Body of pancreas (tissue), 4 donors: ENCODE data around the gene RILPL1. TPM values are rescaled to one million over a fixed set of nuclear protein-coding genes. Genes with fewer than 3 reads are reported as not detected.

ENCODE experiments used
- ATAC-seq: fragments of 150-250 bp; one replicate; pipeline ENCODE4 v1.9.1; 2016
- DNase-seq, 4 donors: peaks; one replicate each; pipeline ENCODE4 v3.0.0-alpha.2; 2019
- H3K27ac ChIP-seq, 4 donors: fragments of 200-600 bp; sonication (generic); 1 replicate in 3 of 4; 2 replicates in 1 of 4; pipeline versions ENCODE4 v1.5.1 to v1.6.1; 2016 to 2019; ENCODE audit warnings: mild to moderate bottlenecking in 1 of 4, mixed read lengths in 1 of 4, moderate library complexity in 1 of 4
- H3K27me3 ChIP-seq, 2 donors: fragments of 200-600 bp; sonication (generic); one replicate each; pipeline ENCODE4 v1.6.0; 2016; ENCODE audit warnings: mild to moderate bottlenecking in 1 of 2
- H3K36me3 ChIP-seq, 2 donors: fragments of 200-600 bp; sonication (generic); replicated peaks in 1 of 2; 2 replicates each; pipeline ENCODE4 v1.5.1; 2016; ENCODE audit warnings: low read depth in 2 of 2; ENCODE audit not compliant: insufficient read depth in 1 of 2
- H3K4me1 ChIP-seq: fragments of 200-600 bp; sonication (generic); one replicate; pipeline ENCODE4 v1.6.0; 2016
- H3K4me3 ChIP-seq, 2 donors: fragments of 200-600 bp; sonication (generic); 1 replicate in 1 of 2; 2 replicates in 1 of 2; pipeline ENCODE4 v1.5.1; 2016 to 2019
- H3K9me3 ChIP-seq, 3 donors: fragments of 200-600 bp; sonication (generic); 1 replicate in 2 of 3; 2 replicates in 1 of 3; pipeline ENCODE4 v1.5.1; 2016
- CTCF ChIP-seq, 7 experiments: fragments of 450-650 bp in 4 of 7; fragments of 200-600 bp in 3 of 7; sonication (generic) in 3 of 7; IDR thresholded peaks; one replicate each; pipeline ENCODE4 v1.5.1; 2016 to 2019; ENCODE audit warnings: antibody characterized with exemption in 7 of 7
- POLR2A ChIP-seq, 3 donors: fragments of 450-650 bp; IDR thresholded peaks; one replicate each; pipeline ENCODE4 v1.6.1; 2016; ENCODE audit warnings: antibody characterized with exemption in 3 of 3, mild to moderate bottlenecking in 2 of 3
- WGBS, 2 donors: methylation state at CpG; one replicate each; pipeline ENCODE4 v1.1.5; 2017; 5-methylcytosine and 5-hydroxymethylcytosine counted together
- intact Hi-C: fragments of 100-400 bp; cut with DNase I; formaldehyde crosslinking; loops from one replicate; pipeline ENCODE4 v1.15.1; 2023
- total RNA-seq, 2 donors: library from RNA; depleted of rRNA; stranded (reverse); fragments of >200 nt; gene quantifications; one replicate each; pipeline ENCODE4 v1.1.0, GENCODE V29; 2016

RILPL1 gene
- total RNA-seq, 2 donors from 2014 or later, result 4.3 to 4.9 TPM

- Histone ChIP-seq H3K27ac (no peak overlapping the region), H3K9me3 (no peaks in the 10 kb centered on the region), H3K4me1 (no peaks in the 10 kb centered on the region), H3K4me3 (no peak overlapping the region), H3K27me3 (no peaks in the 10 kb centered on the region), H3K36me3 (no peaks in the 10 kb centered on the region)
- WGBS, 2 donors, result 81 to 83% methylated on average over 11 to 12 of the region's 12 CpGs
- intact Hi-C loops, result no loop called here
- no peak for TF ChIP-seq POLR2A (IDR thresholded peaks at IDR 0.05)
- TF ChIP-seq CTCF (IDR thresholded peaks at IDR 0.05), result no peak
- ATAC-seq, result no peak
- no peak for DNase-seq
Observed at GRCh38 chr12:123502163-123502704, 31.3 kb downstream of the RILPL1 start.

- H3K4me1 ChIP-seq, result no peaks in the 10 kb centered on the region
- DNase-seq (no peak), ATAC-seq (no peak)
- WGBS, 2 donors, result 88 to 91% methylated on average over 16 of the region's 16 CpGs
- no peak overlapping the region for H3K27ac ChIP-seq
- no peaks in the 10 kb centered on the region for H3K9me3 ChIP-seq
- intact Hi-C loops, result no loop called here
- H3K4me3 ChIP-seq, result no peak overlapping the region
- TF ChIP-seq POLR2A (IDR thresholded peaks at IDR 0.05), result no peak
- no peak for TF ChIP-seq CTCF (IDR thresholded peaks at IDR 0.05)
- no peaks in the 10 kb centered on the region for H3K36me3 ChIP-seq
- no peaks in the 10 kb centered on the region for H3K27me3 ChIP-seq
Observed at GRCh38 chr12:123499332-123499731, 34.2 kb downstream of the RILPL1 start.

GRCh38 chr12:123498126-123498825 lies 35.2 kb downstream of the RILPL1 start:
- DNase-seq (no peak), ATAC-seq (no peak)
- Histone ChIP-seq H3K4me1 (no peaks in the 10 kb centered on the region), H3K9me3 (no peaks in the 10 kb centered on the region), H3K27me3 (no peaks in the 10 kb centered on the region), H3K27ac (no peak overlapping the region), H3K4me3 (no peak overlapping the region), H3K36me3 (no peaks in the 10 kb centered on the region)
- 90 to 98% methylated on average over 13 of the region's 13 CpGs for WGBS, 2 donors
- intact Hi-C loops, result no loop called here
- TF ChIP-seq CTCF (IDR thresholded peaks at IDR 0.05) (no peak), POLR2A (IDR thresholded peaks at IDR 0.05) (no peak)

- ATAC-seq (no peak), DNase-seq (no peak)
- WGBS, 2 donors, result 95 to 100% methylated on average over 2 to 7 of the region's 7 CpGs
- H3K4me3 ChIP-seq, result no peak overlapping the region
- TF ChIP-seq POLR2A (IDR thresholded peaks at IDR 0.05) (no peak), CTCF (IDR thresholded peaks at IDR 0.05) (no peak)
- H3K27me3 ChIP-seq, result no peaks in the 10 kb centered on the region
- intact Hi-C loops, result no loop called here
- no peaks in the 10 kb centered on the region for H3K9me3 ChIP-seq
- H3K36me3 ChIP-seq, result no peaks in the 10 kb centered on the region
- H3K27ac ChIP-seq, result no peak overlapping the region
- no peaks in the 10 kb centered on the region for H3K4me1 ChIP-seq
Observed at GRCh38 chr12:123497065-123497464, 36.5 kb downstream of the RILPL1 start.
